WTC11 (cell line): ENCODE data around the gene RFESD.

ENCODE experiments used
- CREB1 ChIP-seq: sonication (generic); formaldehyde crosslinking; IDR thresholded peaks from 2 replicates; pipeline ENCODE4 v1.8.0; 2023; ENCODE audit warnings: mild to moderate bottlenecking, missing genetic modification reagents
- GRHL2 ChIP-seq: fragments of 250-450 bp; sonication (Bioruptor Pico); IDR thresholded peaks from 2 replicates; pipeline ENCODE4 v1.8.0; 2022; ENCODE audit warnings: mild to moderate bottlenecking, moderate library complexity; ENCODE audit not compliant: insufficient replicate concordance, severe bottlenecking
- PRRX2 ChIP-seq: fragments of 250-450 bp; sonication (Bioruptor Pico); IDR thresholded peaks from 2 replicates; pipeline ENCODE4 v1.8.0; 2021; ENCODE audit warnings: mild to moderate bottlenecking
- RELA ChIP-seq: sonication (generic); formaldehyde crosslinking; IDR thresholded peaks from 2 replicates; pipeline ENCODE4 v1.8.1; 2022; ENCODE audit warnings: missing genetic modification reagents, mild to moderate bottlenecking, borderline replicate concordance
- TCF7 ChIP-seq: sonication (generic); formaldehyde crosslinking; IDR thresholded peaks from 2 replicates; pipeline ENCODE4 v1.8.0; 2022; ENCODE audit warnings: mild to moderate bottlenecking, low read depth, missing genetic modification reagents, moderate library complexity
- TEAD4 ChIP-seq: sonication (generic); formaldehyde crosslinking; IDR thresholded peaks from 2 replicates; pipeline ENCODE4 v1.8.0; 2022; ENCODE audit warnings: mild to moderate bottlenecking, missing genetic modification reagents
- ZBTB21 ChIP-seq: sonication (generic); formaldehyde crosslinking; IDR thresholded peaks from 2 replicates; pipeline ENCODE4 v1.8.1; 2023; ENCODE audit warnings: mild to moderate bottlenecking, missing genetic modification reagents, borderline replicate concordance
- TF ChIP-seq, protein P1 (sequence below): fragments of 200-600 bp; IDR thresholded peaks from 2 replicates; pipeline ENCODE4 v1.8.0; 2022; ENCODE audit warnings: antibody characterized with exemption
- TF ChIP-seq, protein P2 (sequence below): sonication (generic); formaldehyde crosslinking; IDR thresholded peaks from 2 replicates; pipeline ENCODE4 v1.8.0; 2022; ENCODE audit warnings: mild to moderate bottlenecking, missing genetic modification reagents
- TF ChIP-seq, protein P3 (sequence below): sonication (generic); formaldehyde crosslinking; IDR thresholded peaks from 2 replicates; pipeline ENCODE4 v1.8.1; 2022; ENCODE audit warnings: low read depth, mild to moderate bottlenecking, moderate library complexity, missing genetic modification reagents, borderline replicate concordance
- TF ChIP-seq, protein P4 (sequence below): fragments of 250-450 bp; sonication (Bioruptor Pico); IDR thresholded peaks from 2 replicates; pipeline ENCODE4 v1.9.0; 2021; ENCODE audit warnings: mild to moderate bottlenecking
- TF ChIP-seq, protein P5 (sequence below): sonication (generic); formaldehyde crosslinking; conservative IDR thresholded peaks from 2 replicates; pipeline ENCODE4 v1.8.1; 2022; ENCODE audit warnings: mild to moderate bottlenecking, missing genetic modification reagents
- TF ChIP-seq, protein P6 (sequence below): sonication (generic); formaldehyde crosslinking; IDR thresholded peaks from 2 replicates; pipeline ENCODE4 v1.8.1; 2022; ENCODE audit warnings: low read depth, missing genetic modification reagents, borderline replicate concordance

DNA sequence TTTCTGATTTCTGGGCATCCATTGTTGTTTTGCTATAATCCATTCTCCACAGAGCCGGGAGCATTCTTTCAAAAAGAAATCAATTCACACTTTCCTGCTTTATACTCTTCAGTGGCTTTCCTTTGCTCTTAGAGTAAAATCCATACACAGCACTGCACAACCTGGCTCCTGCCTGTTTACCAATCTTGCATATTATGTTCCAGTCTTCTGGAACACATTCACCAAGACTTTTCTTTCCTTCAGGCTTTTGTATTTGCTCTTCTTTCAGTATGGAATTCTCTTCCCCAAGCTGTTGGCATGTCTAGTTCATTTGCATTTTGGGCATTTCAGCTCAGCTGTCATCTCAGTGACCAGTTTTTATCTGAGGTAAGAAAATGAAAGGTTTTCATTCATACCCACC lies 6.3 kb downstream of the RFESD start:
- TF ChIP-seq, protein P1, sequence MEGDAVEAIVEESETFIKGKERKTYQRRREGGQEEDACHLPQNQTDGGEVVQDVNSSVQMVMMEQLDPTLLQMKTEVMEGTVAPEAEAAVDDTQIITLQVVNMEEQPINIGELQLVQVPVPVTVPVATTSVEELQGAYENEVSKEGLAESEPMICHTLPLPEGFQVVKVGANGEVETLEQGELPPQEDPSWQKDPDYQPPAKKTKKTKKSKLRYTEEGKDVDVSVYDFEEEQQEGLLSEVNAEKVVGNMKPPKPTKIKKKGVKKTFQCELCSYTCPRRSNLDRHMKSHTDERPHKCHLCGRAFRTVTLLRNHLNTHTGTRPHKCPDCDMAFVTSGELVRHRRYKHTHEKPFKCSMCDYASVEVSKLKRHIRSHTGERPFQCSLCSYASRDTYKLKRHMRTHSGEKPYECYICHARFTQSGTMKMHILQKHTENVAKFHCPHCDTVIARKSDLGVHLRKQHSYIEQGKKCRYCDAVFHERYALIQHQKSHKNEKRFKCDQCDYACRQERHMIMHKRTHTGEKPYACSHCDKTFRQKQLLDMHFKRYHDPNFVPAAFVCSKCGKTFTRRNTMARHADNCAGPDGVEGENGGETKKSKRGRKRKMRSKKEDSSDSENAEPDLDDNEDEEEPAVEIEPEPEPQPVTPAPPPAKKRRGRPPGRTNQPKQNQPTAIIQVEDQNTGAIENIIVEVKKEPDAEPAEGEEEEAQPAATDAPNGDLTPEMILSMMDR: no peak
- TF ChIP-seq CREB1: no peak
- no peak for TF ChIP-seq GRHL2 (CRISPR knock-in tag)
- no peak for TF ChIP-seq RELA (CRISPR knock-in tag)
- TF ChIP-seq, protein P2, sequence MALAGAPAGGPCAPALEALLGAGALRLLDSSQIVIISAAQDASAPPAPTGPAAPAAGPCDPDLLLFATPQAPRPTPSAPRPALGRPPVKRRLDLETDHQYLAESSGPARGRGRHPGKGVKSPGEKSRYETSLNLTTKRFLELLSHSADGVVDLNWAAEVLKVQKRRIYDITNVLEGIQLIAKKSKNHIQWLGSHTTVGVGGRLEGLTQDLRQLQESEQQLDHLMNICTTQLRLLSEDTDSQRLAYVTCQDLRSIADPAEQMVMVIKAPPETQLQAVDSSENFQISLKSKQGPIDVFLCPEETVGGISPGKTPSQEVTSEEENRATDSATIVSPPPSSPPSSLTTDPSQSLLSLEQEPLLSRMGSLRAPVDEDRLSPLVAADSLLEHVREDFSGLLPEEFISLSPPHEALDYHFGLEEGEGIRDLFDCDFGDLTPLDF (CRISPR knock-in tag): no peak
- TF ChIP-seq, protein P3, sequence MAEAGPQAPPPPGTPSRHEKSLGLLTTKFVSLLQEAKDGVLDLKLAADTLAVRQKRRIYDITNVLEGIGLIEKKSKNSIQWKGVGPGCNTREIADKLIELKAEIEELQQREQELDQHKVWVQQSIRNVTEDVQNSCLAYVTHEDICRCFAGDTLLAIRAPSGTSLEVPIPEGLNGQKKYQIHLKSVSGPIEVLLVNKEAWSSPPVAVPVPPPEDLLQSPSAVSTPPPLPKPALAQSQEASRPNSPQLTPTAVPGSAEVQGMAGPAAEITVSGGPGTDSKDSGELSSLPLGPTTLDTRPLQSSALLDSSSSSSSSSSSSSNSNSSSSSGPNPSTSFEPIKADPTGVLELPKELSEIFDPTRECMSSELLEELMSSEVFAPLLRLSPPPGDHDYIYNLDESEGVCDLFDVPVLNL: no peak
- TF ChIP-seq, protein P4, sequence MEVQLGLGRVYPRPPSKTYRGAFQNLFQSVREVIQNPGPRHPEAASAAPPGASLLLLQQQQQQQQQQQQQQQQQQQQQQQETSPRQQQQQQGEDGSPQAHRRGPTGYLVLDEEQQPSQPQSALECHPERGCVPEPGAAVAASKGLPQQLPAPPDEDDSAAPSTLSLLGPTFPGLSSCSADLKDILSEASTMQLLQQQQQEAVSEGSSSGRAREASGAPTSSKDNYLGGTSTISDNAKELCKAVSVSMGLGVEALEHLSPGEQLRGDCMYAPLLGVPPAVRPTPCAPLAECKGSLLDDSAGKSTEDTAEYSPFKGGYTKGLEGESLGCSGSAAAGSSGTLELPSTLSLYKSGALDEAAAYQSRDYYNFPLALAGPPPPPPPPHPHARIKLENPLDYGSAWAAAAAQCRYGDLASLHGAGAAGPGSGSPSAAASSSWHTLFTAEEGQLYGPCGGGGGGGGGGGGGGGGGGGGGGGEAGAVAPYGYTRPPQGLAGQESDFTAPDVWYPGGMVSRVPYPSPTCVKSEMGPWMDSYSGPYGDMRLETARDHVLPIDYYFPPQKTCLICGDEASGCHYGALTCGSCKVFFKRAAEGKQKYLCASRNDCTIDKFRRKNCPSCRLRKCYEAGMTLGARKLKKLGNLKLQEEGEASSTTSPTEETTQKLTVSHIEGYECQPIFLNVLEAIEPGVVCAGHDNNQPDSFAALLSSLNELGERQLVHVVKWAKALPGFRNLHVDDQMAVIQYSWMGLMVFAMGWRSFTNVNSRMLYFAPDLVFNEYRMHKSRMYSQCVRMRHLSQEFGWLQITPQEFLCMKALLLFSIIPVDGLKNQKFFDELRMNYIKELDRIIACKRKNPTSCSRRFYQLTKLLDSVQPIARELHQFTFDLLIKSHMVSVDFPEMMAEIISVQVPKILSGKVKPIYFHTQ (CRISPR knock-in tag): no peak
- no peak for TF ChIP-seq TEAD4 (CRISPR knock-in tag)
- TF ChIP-seq, protein P5, sequence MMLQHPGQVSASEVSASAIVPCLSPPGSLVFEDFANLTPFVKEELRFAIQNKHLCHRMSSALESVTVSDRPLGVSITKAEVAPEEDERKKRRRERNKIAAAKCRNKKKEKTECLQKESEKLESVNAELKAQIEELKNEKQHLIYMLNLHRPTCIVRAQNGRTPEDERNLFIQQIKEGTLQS (CRISPR knock-in tag): no peak
- TF ChIP-seq TCF7 (CRISPR knock-in tag): no peak
- no peak for TF ChIP-seq ZBTB21 (CRISPR knock-in tag)
- TF ChIP-seq PRRX2 (CRISPR knock-in tag): no peak
- TF ChIP-seq, protein P6, sequence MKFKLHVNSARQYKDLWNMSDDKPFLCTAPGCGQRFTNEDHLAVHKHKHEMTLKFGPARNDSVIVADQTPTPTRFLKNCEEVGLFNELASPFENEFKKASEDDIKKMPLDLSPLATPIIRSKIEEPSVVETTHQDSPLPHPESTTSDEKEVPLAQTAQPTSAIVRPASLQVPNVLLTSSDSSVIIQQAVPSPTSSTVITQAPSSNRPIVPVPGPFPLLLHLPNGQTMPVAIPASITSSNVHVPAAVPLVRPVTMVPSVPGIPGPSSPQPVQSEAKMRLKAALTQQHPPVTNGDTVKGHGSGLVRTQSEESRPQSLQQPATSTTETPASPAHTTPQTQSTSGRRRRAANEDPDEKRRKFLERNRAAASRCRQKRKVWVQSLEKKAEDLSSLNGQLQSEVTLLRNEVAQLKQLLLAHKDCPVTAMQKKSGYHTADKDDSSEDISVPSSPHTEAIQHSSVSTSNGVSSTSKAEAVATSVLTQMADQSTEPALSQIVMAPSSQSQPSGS (CRISPR knock-in tag): no peak
